Activated T-cell treated with anti-CD3 and anti-CD28 coated beads for 48 hours (primary cell): ENCODE measurements around the gene ZBTB17.
"Not testable (repeated sequence)": the region's sequence is repeated elsewhere in the genome, so short reads cannot be mapped to it uniquely, and the experiment has no call there.

ENCODE experiments used
- DNase-seq: peaks from one replicate; pipeline ENCODE4 v3.0.0-alpha.2; 2020; ENCODE audit warnings: low read depth

The ZBTB17 gene

DNA sequence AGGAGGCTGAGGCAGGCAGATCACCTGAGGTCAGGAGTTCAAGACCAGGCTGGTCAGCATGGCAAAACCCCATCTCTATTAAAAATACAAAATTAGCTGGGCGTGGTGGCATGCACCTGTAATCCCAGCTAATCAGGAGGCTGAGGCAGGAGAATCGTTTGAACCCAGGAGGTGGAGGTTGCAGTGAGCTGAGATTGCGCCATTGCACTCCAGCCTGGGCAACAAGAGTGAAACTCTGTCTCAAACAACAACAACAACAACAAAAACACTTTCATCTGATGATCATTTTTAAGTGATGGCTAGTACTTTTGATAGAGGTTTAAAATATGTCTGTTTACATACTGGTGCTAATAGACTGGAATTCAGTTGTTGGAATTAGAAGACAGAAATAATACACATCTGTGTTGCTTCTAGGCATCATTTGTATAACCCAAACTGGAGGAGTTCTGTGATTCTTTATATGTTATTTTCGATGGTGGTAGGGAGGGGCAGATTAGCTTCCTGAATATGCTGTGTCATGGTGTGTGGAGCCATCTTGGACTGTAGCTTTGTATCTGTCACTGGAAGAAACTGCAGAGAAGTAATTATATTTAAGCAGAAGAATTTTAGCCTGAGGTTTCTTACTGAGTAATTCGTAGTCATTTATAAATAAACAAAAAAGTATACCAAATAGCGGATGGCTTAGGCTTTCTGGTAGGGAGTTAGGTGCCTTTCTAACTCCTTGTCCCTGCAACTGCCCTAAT is 82.9 kb downstream of the ZBTB17 start:
- DNase-seq, result not testable (repeated sequence)
